Measurements from ENCODE around the gene CD9. TPM values are rescaled to one million over a fixed set of nuclear protein-coding genes. Genes with fewer than 3 reads are reported as not detected.

CD9 gene
- polyA plus RNA-seq, 1 donor: 204 TPM

GRCh38 chr12:6161124-6161882, 38.9 kb upstream of the CD9 start:
- Histone ChIP-seq H3K4me3 (ENCODE audit: low read length) (no peak overlapping the region), H3K4me1 (ENCODE audit: control insufficient read depth, insufficient read depth, low read length) (peaks cover 11% of the 10 kb centered on the region), H3K27me3 (ENCODE audit: control insufficient read depth, insufficient read depth, low read length) (no peaks in the 10 kb centered on the region), H3K9me3 (ENCODE audit: control insufficient read depth, low read depth, low read length) (peaks cover 3% of the 10 kb centered on the region), H3K27ac (ENCODE audit: low read length) (no peak overlapping the region), H3K36me3 (ENCODE audit: control insufficient read depth, insufficient read depth, low read length) (no peaks in the 10 kb centered on the region)
- DNase-seq: no peak
- WGBS (ENCODE audit: insufficient coverage, low lambda C conversion rate): no CpG with 5 or more reads among the region's 16 CpGs

- Histone ChIP-seq H3K27me3 (ENCODE audit: control insufficient read depth, insufficient read depth, low read length) (no peaks in the 10 kb centered on the region), H3K27ac (ENCODE audit: low read length) (no peak overlapping the region), H3K9me3 (ENCODE audit: control insufficient read depth, low read depth, low read length) (peaks cover 3% of the 10 kb centered on the region), H3K4me1 (ENCODE audit: control insufficient read depth, insufficient read depth, low read length) (peaks cover 18% of the 10 kb centered on the region), H3K36me3 (ENCODE audit: control insufficient read depth, insufficient read depth, low read length) (no peaks in the 10 kb centered on the region), H3K4me3 (ENCODE audit: low read length) (no peak overlapping the region)
- DNase-seq: no peak
- no CpG with 5 or more reads among the region's 8 CpGs for WGBS (ENCODE audit: insufficient coverage, low lambda C conversion rate)
Measured at GRCh38 chr12:6163416-6164060, 36.7 kb upstream of the CD9 start.

GRCh38 chr12:6165395-6165794, 34.8 kb upstream of the CD9 start:
- no peaks in the 10 kb centered on the region for H3K36me3 ChIP-seq (ENCODE audit: control insufficient read depth, insufficient read depth, low read length)
- DNase-seq: no peak
- no peaks in the 10 kb centered on the region for H3K9me3 ChIP-seq (ENCODE audit: control insufficient read depth, low read depth, low read length)
- H3K4me1 ChIP-seq (ENCODE audit: control insufficient read depth, insufficient read depth, low read length): peaks cover 16% of the 10 kb centered on the region
- no peak overlapping the region for H3K4me3 ChIP-seq (ENCODE audit: low read length)
- H3K27ac ChIP-seq (ENCODE audit: low read length): no peak overlapping the region
- no CpG with 5 or more reads among the region's 2 CpGs for WGBS (ENCODE audit: insufficient coverage, low lambda C conversion rate)
- H3K27me3 ChIP-seq (ENCODE audit: control insufficient read depth, insufficient read depth, low read length): no peaks in the 10 kb centered on the region

- no peaks in the 10 kb centered on the region for H3K36me3 ChIP-seq (ENCODE audit: control insufficient read depth, insufficient read depth, low read length)
- H3K27me3 ChIP-seq (ENCODE audit: control insufficient read depth, insufficient read depth, low read length): no peaks in the 10 kb centered on the region
- H3K4me3 ChIP-seq (ENCODE audit: low read length): no peak overlapping the region
- peak overlapping the region; percentile 94 for H3K27ac ChIP-seq (ENCODE audit: low read length)
- H3K4me1 ChIP-seq (ENCODE audit: control insufficient read depth, insufficient read depth, low read length): peaks cover 16% of the 10 kb centered on the region
- WGBS (ENCODE audit: insufficient coverage, low lambda C conversion rate): no CpG with 5 or more reads among the region's 6 CpGs
- no peak for DNase-seq
- H3K9me3 ChIP-seq (ENCODE audit: control insufficient read depth, low read depth, low read length): peaks cover 4% of the 10 kb centered on the region
Measured at GRCh38 chr12:6166808-6167207, 33.4 kb upstream of the CD9 start.

- Histone ChIP-seq H3K9me3 (ENCODE audit: control insufficient read depth, low read depth, low read length) (peaks cover 4% of the 10 kb centered on the region), H3K36me3 (ENCODE audit: control insufficient read depth, insufficient read depth, low read length) (no peaks in the 10 kb centered on the region), H3K27ac (ENCODE audit: low read length) (peak overlapping the region; percentile 94), H3K27me3 (ENCODE audit: control insufficient read depth, insufficient read depth, low read length) (no peaks in the 10 kb centered on the region), H3K4me3 (ENCODE audit: low read length) (no peak overlapping the region), H3K4me1 (ENCODE audit: control insufficient read depth, insufficient read depth, low read length) (peaks cover 16% of the 10 kb centered on the region)
- peak; percentile 87 to 89 for DNase-seq
- WGBS (ENCODE audit: insufficient coverage, low lambda C conversion rate): no CpG with 5 or more reads among the region's 17 CpGs
Measured at GRCh38 chr12:6167327-6168280, 32.6 kb upstream of the CD9 start.

- no peak overlapping the region for H3K27ac ChIP-seq (ENCODE audit: low read length)
Measured at GRCh38 chr12:6171409-6172015, 28.7 kb upstream of the CD9 start.

GRCh38 chr12:6172086-6172485, 28.1 kb upstream of the CD9 start:
- Histone ChIP-seq H3K36me3 (ENCODE audit: control insufficient read depth, insufficient read depth, low read length) (no peaks in the 10 kb centered on the region), H3K4me3 (ENCODE audit: low read length) (no peak overlapping the region), H3K4me1 (ENCODE audit: control insufficient read depth, insufficient read depth, low read length) (peaks cover 12% of the 10 kb centered on the region), H3K9me3 (ENCODE audit: control insufficient read depth, low read depth, low read length) (peaks cover 4% of the 10 kb centered on the region), H3K27me3 (ENCODE audit: control insufficient read depth, insufficient read depth, low read length) (no peaks in the 10 kb centered on the region), H3K27ac (ENCODE audit: low read length) (no peak overlapping the region)
- no CpG with 5 or more reads among the region's 15 CpGs for WGBS (ENCODE audit: insufficient coverage, low lambda C conversion rate)
- DNase-seq: no peak

More at GRCh38 chr12:6171409-6172015, 28.7 kb upstream of the CD9 start:
- Histone ChIP-seq H3K27me3 (ENCODE audit: control insufficient read depth, insufficient read depth, low read length) (no peaks in the 10 kb centered on the region), H3K4me1 (ENCODE audit: control insufficient read depth, insufficient read depth, low read length) (peaks cover 16% of the 10 kb centered on the region), H3K36me3 (ENCODE audit: control insufficient read depth, insufficient read depth, low read length) (no peaks in the 10 kb centered on the region), H3K9me3 (ENCODE audit: control insufficient read depth, low read depth, low read length) (peaks cover 4% of the 10 kb centered on the region), H3K4me3 (ENCODE audit: low read length) (no peak overlapping the region)
- no peak for DNase-seq
- no CpG with 5 or more reads among the region's 21 CpGs for WGBS (ENCODE audit: insufficient coverage, low lambda C conversion rate)

- Histone ChIP-seq H3K4me1 (ENCODE audit: control insufficient read depth, insufficient read depth, low read length) (peaks cover 4% of the 10 kb centered on the region), H3K9me3 (ENCODE audit: control insufficient read depth, low read depth, low read length) (peaks cover 4% of the 10 kb centered on the region), H3K27ac (ENCODE audit: low read length) (no peak overlapping the region), H3K36me3 (ENCODE audit: control insufficient read depth, insufficient read depth, low read length) (no peaks in the 10 kb centered on the region), H3K4me3 (ENCODE audit: low read length) (no peak overlapping the region), H3K27me3 (ENCODE audit: control insufficient read depth, insufficient read depth, low read length) (no peaks in the 10 kb centered on the region)
- no peak for DNase-seq
- no CpG with 5 or more reads among the region's 4 CpGs for WGBS (ENCODE audit: insufficient coverage, low lambda C conversion rate)
Measured at GRCh38 chr12:6172862-6173261, 27.3 kb upstream of the CD9 start.

- no peak overlapping the region for H3K27ac ChIP-seq (ENCODE audit: low read length)
- no peaks in the 10 kb centered on the region for H3K9me3 ChIP-seq (ENCODE audit: control insufficient read depth, low read depth, low read length)
- no peaks in the 10 kb centered on the region for H3K27me3 ChIP-seq (ENCODE audit: control insufficient read depth, insufficient read depth, low read length)
- peaks cover 17% of the 10 kb centered on the region for H3K4me1 ChIP-seq (ENCODE audit: control insufficient read depth, insufficient read depth, low read length)
- WGBS (ENCODE audit: insufficient coverage, low lambda C conversion rate): no CpG with 5 or more reads among the region's 10 CpGs
- no peaks in the 10 kb centered on the region for H3K36me3 ChIP-seq (ENCODE audit: control insufficient read depth, insufficient read depth, low read length)
- no peak overlapping the region for H3K4me3 ChIP-seq (ENCODE audit: low read length)
- no peak for DNase-seq
Measured at GRCh38 chr12:6177642-6178358, 22.4 kb upstream of the CD9 start.
